Measurements from ENCODE around the gene PDE11A. TPM values are rescaled to one million over a fixed set of nuclear protein-coding genes. Genes with fewer than 3 reads are reported as not detected.

Gene PDE11A
- total and polyA plus RNA-seq, 2 of the 8 experiments (the other 6 are each of a cell fraction or from before 2014, with no cell fraction given), result 0.19 to 0.23 TPM

DNA sequence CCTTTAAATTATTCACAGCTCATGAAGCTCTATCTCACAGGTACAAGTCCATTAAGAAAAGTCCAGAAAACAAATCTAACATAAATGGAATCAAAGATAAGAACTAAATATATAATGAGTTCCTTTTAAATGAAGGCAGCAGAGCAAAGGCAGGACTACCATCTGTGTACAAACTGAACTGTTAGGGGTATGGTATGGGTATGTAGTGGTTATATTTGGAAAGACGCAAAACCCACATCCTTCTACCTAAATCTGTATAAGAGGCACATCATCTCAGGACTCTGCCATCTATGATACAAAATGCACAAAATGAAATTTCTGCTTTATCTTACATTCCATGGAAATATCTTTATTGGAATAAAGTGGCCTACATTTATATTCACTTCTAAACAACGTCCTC, 59.9 kb downstream of the PDE11A start (continued):
- TF ChIP-seq TCF12 (IDR thresholded peaks at IDR 0.05; ENCODE audit: low read depth, low read length) (no peak), HDAC6 (IDR thresholded peaks at IDR 0.05; ENCODE audit: low read depth, low read length) (no peak), CEBPB (IDR thresholded peaks at IDR 0.05; ENCODE audit: low read depth, low read length) (no peak), JUN (IDR thresholded peaks at IDR 0.05; ENCODE audit: low read depth, low read length) (no peak), ASH2L (IDR thresholded peaks at IDR 0.05; ENCODE audit: low read length) (no peak), GABPA (IDR thresholded peaks at IDR 0.05; ENCODE audit: borderline replicate concordance, insufficient read depth, low read length) (no peak)

Data from H1 (cell line).